Measurements from ENCODE around the gene MPHOSPH8.

MPHOSPH8 gene

DNA sequence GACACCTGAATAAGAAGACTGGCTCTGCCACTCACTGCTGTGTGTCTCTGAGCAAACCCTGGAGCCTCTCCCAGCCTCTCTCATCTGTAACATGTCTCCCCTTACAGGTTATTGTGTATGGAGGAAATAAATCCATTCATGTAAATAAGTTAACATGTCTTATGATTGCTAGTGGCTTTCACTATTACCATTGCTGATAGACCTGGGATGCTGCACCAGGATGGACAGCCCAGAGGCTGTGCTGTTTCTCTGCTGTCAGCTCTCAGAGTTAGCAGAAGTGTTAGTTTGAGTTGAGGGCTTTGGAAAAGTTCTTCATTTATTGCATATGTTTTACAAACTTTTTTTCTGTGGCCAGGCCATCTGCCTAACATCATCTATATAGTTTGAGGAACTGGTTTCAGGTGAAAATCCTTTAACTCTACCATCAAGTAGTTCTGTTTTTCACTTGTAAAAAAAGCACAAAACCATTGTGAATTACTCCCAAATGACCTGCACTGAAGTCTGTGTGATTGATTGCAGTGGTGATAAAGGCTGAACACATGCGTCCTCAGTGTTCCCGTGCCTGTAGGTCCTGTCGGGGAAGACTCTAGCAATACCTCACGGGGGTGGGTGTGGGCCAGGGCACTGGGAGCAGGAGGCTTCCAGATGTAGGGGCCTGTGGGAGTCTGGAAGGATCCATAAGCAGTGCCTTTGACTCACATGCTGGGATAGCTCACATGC, 24.6 kb downstream of the MPHOSPH8 start:
- Mint-ChIP-seq H3K27me3 (no peaks in the 10 kb centered on the region), H3K9me3 (no peaks in the 10 kb centered on the region), H3K4me3 (no peak overlapping the region), H3K27ac (no peak overlapping the region), H3K4me1 (no peaks in the 10 kb centered on the region), H3K36me3 (peaks cover 36% of the 10 kb centered on the region)
- CTCF ChIA-PET: no interaction called here
- DNase-seq: no peak

DNA sequence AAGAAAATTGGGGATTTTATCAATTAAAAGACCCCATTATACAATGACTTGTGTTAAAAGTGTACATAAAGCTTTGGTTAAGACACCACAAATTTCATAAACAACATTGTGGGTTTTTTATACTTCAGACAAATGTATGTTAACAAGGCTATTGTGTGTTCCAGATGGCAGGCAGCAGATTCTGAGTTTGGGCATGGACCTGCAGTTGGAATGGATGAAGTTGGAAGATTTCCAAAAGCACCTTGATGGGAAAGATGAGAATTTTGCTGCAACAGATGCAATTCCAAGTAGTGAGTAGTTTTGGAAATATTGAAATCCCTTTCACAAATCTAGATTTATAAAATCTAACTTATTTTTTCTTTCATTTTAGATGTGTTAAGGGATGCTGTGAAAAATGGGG, 25.4 kb downstream of the MPHOSPH8 start:
- Mint-ChIP-seq H3K4me3 (no peak overlapping the region), H3K27ac (no peak overlapping the region), H3K9me3 (no peaks in the 10 kb centered on the region), H3K36me3 (peaks cover 38% of the 10 kb centered on the region), H3K4me1 (no peaks in the 10 kb centered on the region), H3K27me3 (no peaks in the 10 kb centered on the region)
- CTCF ChIA-PET: no interaction called here
- no peak for DNase-seq

DNA sequence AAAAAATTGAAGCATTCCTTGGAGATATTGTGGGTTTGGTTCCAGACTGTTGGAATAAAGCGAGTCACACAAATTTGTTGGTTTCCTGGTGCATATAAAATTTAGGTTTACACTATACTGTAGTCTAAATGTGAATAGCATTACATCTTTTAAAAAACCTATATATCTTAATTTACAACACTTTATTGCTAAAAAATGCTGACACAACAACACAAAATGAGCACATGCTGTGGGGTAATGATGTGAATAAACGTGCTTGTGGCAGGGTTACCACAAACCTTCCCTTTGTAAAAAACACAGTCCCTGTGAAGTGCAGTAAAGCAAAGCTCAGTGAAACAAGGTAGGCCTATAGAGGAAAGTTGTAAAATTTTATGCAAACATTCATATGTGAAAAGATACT, 27.7 kb downstream of the MPHOSPH8 start:
- H3K9me3 Mint-ChIP-seq: no peaks in the 10 kb centered on the region
- peaks cover 49% of the 10 kb centered on the region for H3K36me3 Mint-ChIP-seq
- no peaks in the 10 kb centered on the region for H3K4me1 Mint-ChIP-seq
- CTCF ChIA-PET: interaction anchor here (0.6 to 0.9 kb wide), 2 partner anchors 24 to 299 kb away, joined by 3 read pairs; no protein-coding TSS in a partner anchor
- H3K27ac Mint-ChIP-seq: no peak overlapping the region
- no peak for DNase-seq
- H3K27me3 Mint-ChIP-seq: no peaks in the 10 kb centered on the region
- no peak overlapping the region for H3K4me3 Mint-ChIP-seq

DNA sequence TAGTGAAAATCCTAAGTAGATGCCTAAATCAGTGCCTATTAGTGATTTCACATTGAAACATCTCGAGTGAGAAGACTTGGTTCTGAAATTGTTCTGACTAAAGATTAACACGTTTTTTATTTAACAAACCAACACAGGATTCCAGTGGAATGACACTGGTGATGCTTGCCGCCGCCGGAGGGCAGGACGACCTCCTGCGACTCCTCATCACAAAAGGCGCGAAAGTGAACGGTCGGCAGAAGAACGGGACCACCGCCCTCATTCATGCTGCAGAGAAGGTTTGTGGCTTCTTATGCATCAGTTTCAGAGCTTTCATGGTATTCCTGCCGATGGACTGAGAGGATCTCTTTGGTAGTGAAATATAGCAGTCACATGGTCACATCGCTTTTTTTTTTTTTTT, 28.1 kb downstream of the MPHOSPH8 start:
- Mint-ChIP-seq H3K36me3 (peaks cover 49% of the 10 kb centered on the region), H3K9me3 (no peaks in the 10 kb centered on the region), H3K27ac (no peak overlapping the region), H3K27me3 (no peaks in the 10 kb centered on the region), H3K4me3 (no peak overlapping the region), H3K4me1 (no peaks in the 10 kb centered on the region)
- CTCF ChIA-PET: interaction anchor here (0.6 to 0.9 kb wide), 2 partner anchors 24 to 299 kb away, joined by 3 read pairs; no protein-coding TSS in a partner anchor
- DNase-seq: no peak

GRCh38 chr13:19663416-19663979, 30.0 kb downstream of the MPHOSPH8 start:
- Mint-ChIP-seq H3K9me3 (no peaks in the 10 kb centered on the region), H3K4me3 (no peak overlapping the region), H3K27ac (no peak overlapping the region), H3K36me3 (peaks cover 58% of the 10 kb centered on the region), H3K27me3 (no peaks in the 10 kb centered on the region), H3K4me1 (no peaks in the 10 kb centered on the region)
- DNase-seq: no peak
- CTCF ChIA-PET: interaction anchor here (0.6 kb wide), 1 partner anchor 180 kb away, joined by 3 read pairs; no protein-coding TSS in a partner anchor

- peaks cover 61% of the 10 kb centered on the region for H3K36me3 Mint-ChIP-seq
- peak overlapping the region; percentile 29 for H3K27ac Mint-ChIP-seq
- no peak overlapping the region for H3K4me3 Mint-ChIP-seq
- H3K27me3 Mint-ChIP-seq: no peaks in the 10 kb centered on the region
- CTCF ChIA-PET: no interaction called here
- H3K9me3 Mint-ChIP-seq: no peaks in the 10 kb centered on the region
- H3K4me1 Mint-ChIP-seq: no peaks in the 10 kb centered on the region
- no peak for DNase-seq
Observed at GRCh38 chr13:19664481-19665230, 31.2 kb downstream of the MPHOSPH8 start.

GRCh38 chr13:19665427-19665859, 32.0 kb downstream of the MPHOSPH8 start:
- no peaks in the 10 kb centered on the region for H3K27me3 Mint-ChIP-seq
- H3K27ac Mint-ChIP-seq: no peak overlapping the region
- CTCF ChIA-PET: no interaction called here
- H3K4me1 Mint-ChIP-seq: no peaks in the 10 kb centered on the region
- H3K9me3 Mint-ChIP-seq: no peaks in the 10 kb centered on the region
- peaks cover 67% of the 10 kb centered on the region for H3K36me3 Mint-ChIP-seq
- H3K4me3 Mint-ChIP-seq: no peak overlapping the region
- DNase-seq: no peak

DNA sequence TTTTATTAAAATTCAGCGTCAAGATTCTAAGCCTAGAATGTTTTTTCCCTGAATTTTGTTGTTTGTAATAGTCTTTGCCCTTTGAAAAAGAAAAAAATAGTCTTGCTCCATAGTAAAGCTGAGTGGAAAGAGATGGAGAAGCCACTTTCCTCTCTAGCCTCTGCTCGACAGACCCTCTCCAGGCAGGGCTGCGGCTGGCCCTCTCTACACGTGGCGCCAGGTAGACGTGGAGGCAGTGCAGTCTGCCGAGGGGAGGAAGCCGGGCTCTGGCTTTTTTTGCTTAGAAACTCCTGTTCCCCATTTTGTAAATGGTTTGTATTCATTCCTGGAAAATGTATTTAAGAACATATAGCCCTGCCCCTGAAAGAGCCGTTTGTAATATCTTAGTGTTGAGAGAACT, 35.3 kb downstream of the MPHOSPH8 start:
- H3K27ac Mint-ChIP-seq: no peak overlapping the region
- no peak for DNase-seq
- H3K9me3 Mint-ChIP-seq: no peaks in the 10 kb centered on the region
- H3K27me3 Mint-ChIP-seq: no peaks in the 10 kb centered on the region
- H3K4me3 Mint-ChIP-seq: no peak overlapping the region
- peaks cover 70% of the 10 kb centered on the region for H3K36me3 Mint-ChIP-seq
- CTCF ChIA-PET: no interaction called here
- no peaks in the 10 kb centered on the region for H3K4me1 Mint-ChIP-seq

DNA sequence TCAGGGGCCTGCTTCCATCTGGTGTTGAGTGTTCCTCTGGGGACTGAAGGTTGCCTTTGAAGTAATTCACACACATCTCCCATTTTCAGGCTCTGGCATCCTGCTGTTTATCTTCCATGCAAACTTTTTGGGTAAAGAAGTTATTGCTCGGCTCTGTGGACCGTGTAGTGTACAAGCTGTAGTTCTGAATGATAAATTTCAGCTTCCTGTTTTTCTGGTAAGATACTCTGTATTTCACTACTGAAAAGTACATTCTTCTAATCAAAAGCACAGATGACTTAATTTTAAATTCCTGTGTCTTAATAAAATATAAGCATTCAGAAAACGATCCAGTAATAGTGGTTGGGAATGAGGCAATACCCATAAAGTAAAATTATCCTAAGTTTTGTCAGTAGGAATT, 36.7 kb downstream of the MPHOSPH8 start:
- Mint-ChIP-seq H3K36me3 (peaks cover 69% of the 10 kb centered on the region), H3K4me1 (no peaks in the 10 kb centered on the region), H3K27me3 (no peaks in the 10 kb centered on the region), H3K9me3 (no peaks in the 10 kb centered on the region), H3K27ac (peak overlapping the region; percentile 33), H3K4me3 (no peak overlapping the region)
- CTCF ChIA-PET: no interaction called here
- DNase-seq: no peak

GRCh38 chr13:19672990-19673389, 39.5 kb downstream of the MPHOSPH8 start:
- Mint-ChIP-seq H3K27ac (no peak overlapping the region), H3K4me1 (no peaks in the 10 kb centered on the region), H3K4me3 (no peak overlapping the region), H3K9me3 (no peaks in the 10 kb centered on the region), H3K27me3 (no peaks in the 10 kb centered on the region), H3K36me3 (peaks cover 71% of the 10 kb centered on the region)
- no peak for DNase-seq
- CTCF ChIA-PET: no interaction called here

DNA sequence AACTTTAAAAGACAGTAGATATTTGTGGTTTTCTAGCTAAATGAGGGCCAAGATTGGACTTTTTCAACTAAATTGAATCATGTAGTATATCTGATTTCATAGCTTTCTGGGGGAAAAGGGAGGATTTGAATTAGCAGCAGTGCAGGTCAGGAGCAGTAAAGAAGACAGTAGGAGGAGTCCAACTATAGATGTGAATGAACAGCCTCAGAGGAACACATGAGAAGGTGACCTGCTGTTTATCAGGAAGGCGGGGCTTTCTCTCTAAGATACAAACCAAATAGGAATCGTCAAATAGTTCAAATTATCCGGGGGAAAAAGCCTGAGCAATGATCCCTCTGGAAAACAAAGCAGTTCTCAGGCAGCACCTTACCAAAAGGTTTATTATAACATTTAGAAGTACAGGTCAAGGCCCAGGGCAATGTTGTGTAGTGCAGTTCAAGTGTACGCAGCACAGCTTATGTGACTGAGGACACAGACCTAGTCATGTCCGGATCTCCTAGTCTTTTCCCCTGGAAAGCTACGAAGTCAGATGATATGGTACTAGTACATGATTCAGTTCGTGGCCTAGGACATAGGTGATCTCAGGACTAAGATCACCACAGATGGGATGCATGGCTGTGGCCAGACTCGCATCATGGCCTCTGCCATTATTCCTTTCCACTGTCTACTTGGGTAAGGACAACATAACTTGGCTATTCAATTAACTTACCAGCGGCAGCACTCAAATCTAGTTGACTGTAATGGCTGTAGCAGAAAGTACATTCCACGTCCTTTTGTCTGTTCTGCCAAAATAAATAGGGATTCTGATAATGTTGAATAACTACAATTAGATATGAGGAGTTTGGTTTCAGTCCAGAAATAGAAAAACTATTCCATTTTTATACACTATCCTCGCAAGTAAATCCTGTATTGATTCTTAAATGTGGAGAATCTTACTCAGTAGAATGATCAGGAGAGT, 40.3 kb downstream of the MPHOSPH8 start:
- no peaks in the 10 kb centered on the region for H3K9me3 Mint-ChIP-seq
- no peak overlapping the region for H3K4me3 Mint-ChIP-seq
- no peak for DNase-seq
- peaks cover 67% of the 10 kb centered on the region for H3K36me3 Mint-ChIP-seq
- H3K4me1 Mint-ChIP-seq: no peaks in the 10 kb centered on the region
- H3K27me3 Mint-ChIP-seq: no peaks in the 10 kb centered on the region
- no peak overlapping the region for H3K27ac Mint-ChIP-seq
- CTCF ChIA-PET: no interaction called here

DNA sequence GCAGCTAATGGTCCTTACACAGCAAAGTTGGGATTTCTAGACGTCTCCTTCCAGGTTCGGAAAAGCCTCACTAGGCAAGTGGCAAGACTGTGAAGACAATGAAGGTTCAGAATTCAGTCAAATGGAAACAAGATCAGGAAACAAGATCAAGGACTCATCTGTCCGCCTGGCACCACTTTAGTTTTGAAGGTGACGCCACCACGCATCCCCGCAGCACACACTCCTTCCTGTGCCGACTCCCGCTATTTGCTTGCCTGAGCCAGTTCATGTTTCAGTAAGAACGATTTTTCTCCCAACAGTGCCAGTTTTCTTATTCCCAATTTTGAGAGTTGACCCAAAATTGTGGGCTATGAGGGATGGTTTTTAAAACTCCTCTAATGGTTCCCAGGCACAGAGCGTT, 41.4 kb downstream of the MPHOSPH8 start:
- H3K36me3 Mint-ChIP-seq: peaks cover 60% of the 10 kb centered on the region
- CTCF ChIA-PET: no interaction called here

DNA sequence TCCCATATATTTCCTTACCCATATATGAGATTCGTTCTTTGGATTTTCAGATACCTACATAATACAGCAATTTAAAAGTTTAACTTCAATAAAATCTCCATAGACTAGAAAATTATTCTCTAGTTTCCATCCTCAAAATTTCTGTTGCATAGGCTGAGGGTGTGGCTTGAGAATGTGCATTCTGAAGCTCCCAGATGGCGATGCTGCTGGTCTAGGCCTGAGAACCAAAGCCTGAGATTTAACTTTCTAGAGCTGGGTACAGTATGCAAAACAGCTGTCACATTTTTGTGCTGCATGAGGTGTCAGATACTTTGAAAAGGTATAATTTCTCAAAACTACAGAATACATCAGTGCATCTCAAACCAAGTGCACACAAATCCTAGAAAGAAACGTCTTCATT, 42.7 kb downstream of the MPHOSPH8 start:
- Mint-ChIP-seq H3K4me3 (no peak overlapping the region), H3K27ac (no peak overlapping the region), H3K36me3 (peaks cover 51% of the 10 kb centered on the region), H3K4me1 (no peaks in the 10 kb centered on the region), H3K9me3 (no peaks in the 10 kb centered on the region), H3K27me3 (no peaks in the 10 kb centered on the region)
- CTCF ChIA-PET: no interaction called here
- no peak for DNase-seq

More for the DNA sequence above, 41.4 kb downstream of the MPHOSPH8 start:
- Mint-ChIP-seq H3K4me3 (no peak overlapping the region), H3K9me3 (no peaks in the 10 kb centered on the region), H3K4me1 (no peaks in the 10 kb centered on the region), H3K27ac (no peak overlapping the region), H3K27me3 (no peaks in the 10 kb centered on the region)
- DNase-seq: no peak

DNA sequence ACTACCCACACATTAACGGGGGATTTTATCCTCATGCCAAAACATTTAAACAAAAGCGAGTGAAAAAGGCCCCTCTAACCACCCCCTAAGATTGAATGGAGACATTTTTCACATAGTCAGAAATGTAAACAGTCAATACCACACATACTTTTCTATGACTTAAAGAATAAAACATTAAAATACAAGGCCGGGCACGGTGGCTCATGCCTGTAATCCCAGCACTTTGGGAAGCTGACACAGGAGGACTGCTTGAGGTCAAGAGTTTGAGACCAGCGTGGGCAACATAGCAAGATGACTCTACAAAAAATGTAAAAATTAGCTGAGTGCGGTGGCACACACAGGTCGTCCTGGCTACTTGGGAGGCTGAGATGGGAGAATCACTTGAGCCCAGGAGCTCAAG, 47.3 kb downstream of the MPHOSPH8 start:
- H3K36me3 Mint-ChIP-seq: peaks cover 21% of the 10 kb centered on the region
- no peak overlapping the region for H3K4me3 Mint-ChIP-seq
- peaks cover 14% of the 10 kb centered on the region for H3K4me1 Mint-ChIP-seq
- no peak for DNase-seq
- no peaks in the 10 kb centered on the region for H3K27me3 Mint-ChIP-seq
- H3K9me3 Mint-ChIP-seq: no peaks in the 10 kb centered on the region
- CTCF ChIA-PET: no interaction called here
- no peak overlapping the region for H3K27ac Mint-ChIP-seq
